Measurements from ENCODE around the gene MBD4.

Gene MBD4

GRCh38 chr3:129382366-129382765 lies 57.4 kb downstream of the MBD4 start:
- TF ChIP-seq CTCF (IDR thresholded peaks at IDR 0.05; ENCODE audit: low read depth, low read length, missing control alignments), result no peak
- DNase-seq (ENCODE audit: extremely low read depth, low read depth), result no peak
- H3K4me3 ChIP-seq (replicated peaks; ENCODE audit: low read depth, low read length), result no peak overlapping the region
